Progenitor cell of endocrine pancreas (in vitro differentiated cells): ENCODE data around the gene ZFP30. TPM values are rescaled to one million over a fixed set of nuclear protein-coding genes. Genes with fewer than 3 reads are reported as not detected.

ENCODE experiments used
- DNase-seq: peaks from one replicate; pipeline ENCODE4 v3.0.0; 2021; ENCODE audit warnings: low spot score; ENCODE audit not compliant: unreplicated experiment
- H3K27ac Mint-ChIP-seq: 2 replicates; pipeline ENCODE4 v1.8.0; 2021; ENCODE audit warnings: mild to moderate bottlenecking, moderate library complexity, mixed read lengths
- H3K27me3 Mint-ChIP-seq: 2 replicates; pipeline ENCODE4 v1.8.0; 2021; ENCODE audit warnings: mixed read lengths
- H3K36me3 Mint-ChIP-seq: 2 replicates; pipeline ENCODE4 v1.8.0; 2022; ENCODE audit warnings: mixed read lengths; ENCODE audit not compliant: insufficient read depth
- H3K4me1 Mint-ChIP-seq: 2 replicates; pipeline ENCODE4 v1.8.0; 2021; ENCODE audit warnings: low read depth, mixed read lengths
- H3K4me3 Mint-ChIP-seq: 2 replicates; pipeline ENCODE4 v1.8.0; 2021; ENCODE audit warnings: low read depth, mild to moderate bottlenecking, moderate library complexity, mixed read lengths
- H3K9me3 Mint-ChIP-seq: 2 replicates; pipeline ENCODE4 v1.8.0; 2021; ENCODE audit warnings: low read depth, mixed read lengths
- CTCF ChIP-seq: fragments of 200-600 bp; sonication (generic); IDR thresholded peaks from one replicate; pipeline ENCODE4 v1.5.0; 2021; ENCODE audit warnings: antibody characterized with exemption, mild to moderate bottlenecking; ENCODE audit not compliant: unreplicated experiment
- total RNA-seq: library from RNA; stranded (reverse); gene quantifications from 2 replicates; pipeline ENCODE4 v1.2.1, GENCODE V29; 2021

ZFP30 gene
- total RNA-seq, 1 donor from 2014 or later: 32.0 TPM

DNA sequence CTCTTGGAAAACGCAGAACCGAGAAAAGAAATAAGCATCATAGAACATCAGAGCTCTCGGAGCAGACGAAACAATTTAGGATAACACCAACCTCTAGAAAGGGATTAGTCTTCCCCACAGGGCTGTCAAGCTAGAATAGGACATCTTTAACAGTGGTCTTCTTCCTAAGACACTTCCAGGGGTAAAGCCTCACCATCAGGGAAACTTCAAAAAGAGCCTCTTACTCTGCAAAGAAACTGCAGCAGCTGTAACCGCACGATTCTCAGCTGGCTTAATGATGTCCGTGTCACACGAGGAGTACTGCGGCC is 61.3 kb downstream of the ZFP30 start:
- Mint-ChIP-seq H3K4me3 (peak overlapping the region; percentile 90), H3K27ac (peak overlapping the region; percentile 100), H3K36me3 (peaks cover 18% of the 10 kb centered on the region), H3K4me1 (peaks cover 13% of the 10 kb centered on the region), H3K9me3 (peaks cover 11% of the 10 kb centered on the region), H3K27me3 (peaks cover 6% of the 10 kb centered on the region)
- DNase-seq: no peak
- no peak for TF ChIP-seq CTCF

- H3K36me3 Mint-ChIP-seq: peaks cover 63% of the 10 kb centered on the region
- no peak for DNase-seq
- no peak overlapping the region for H3K27ac Mint-ChIP-seq
- TF ChIP-seq CTCF: no peak
- H3K4me3 Mint-ChIP-seq: no peak overlapping the region
- no peaks in the 10 kb centered on the region for H3K27me3 Mint-ChIP-seq
- no peaks in the 10 kb centered on the region for H3K4me1 Mint-ChIP-seq
- peaks cover 45% of the 10 kb centered on the region for H3K9me3 Mint-ChIP-seq
Measured at GRCh38 chr19:37583340-37583739, 71.9 kb downstream of the ZFP30 start.

GRCh38 chr19:37572203-37572602 is 83.1 kb downstream of the ZFP30 start:
- no peak overlapping the region for H3K4me3 Mint-ChIP-seq
- peaks cover 57% of the 10 kb centered on the region for H3K9me3 Mint-ChIP-seq
- no peak for TF ChIP-seq CTCF
- H3K36me3 Mint-ChIP-seq: peaks cover 60% of the 10 kb centered on the region
- no peak for DNase-seq
- no peaks in the 10 kb centered on the region for H3K27me3 Mint-ChIP-seq
- H3K4me1 Mint-ChIP-seq: no peaks in the 10 kb centered on the region
- H3K27ac Mint-ChIP-seq: no peak overlapping the region

GRCh38 chr19:37565370-37565669 is 89.9 kb downstream of the ZFP30 start:
- H3K4me1 Mint-ChIP-seq: no peaks in the 10 kb centered on the region
- no peak for TF ChIP-seq CTCF
- H3K4me3 Mint-ChIP-seq: no peak overlapping the region
- no peak for DNase-seq
- peaks cover 84% of the 10 kb centered on the region for H3K36me3 Mint-ChIP-seq
- H3K9me3 Mint-ChIP-seq: peaks cover 66% of the 10 kb centered on the region
- H3K27me3 Mint-ChIP-seq: no peaks in the 10 kb centered on the region
- H3K27ac Mint-ChIP-seq: no peak overlapping the region

- Mint-ChIP-seq H3K4me3 (no peak overlapping the region), H3K27me3 (no peaks in the 10 kb centered on the region), H3K27ac (no peak overlapping the region), H3K4me1 (no peaks in the 10 kb centered on the region), H3K36me3 (peaks cover 79% of the 10 kb centered on the region), H3K9me3 (peaks cover 62% of the 10 kb centered on the region)
- no peak for DNase-seq
- no peak for TF ChIP-seq CTCF
Measured at GRCh38 chr19:37564624-37565369, 90.5 kb downstream of the ZFP30 start.

Other genes with a start within 250 kb of the ZFP30 start
- 7.6 and 8.5 TPM in 2 replicates for gene ZNF569, start 188.0 kb downstream of the ZFP30 start, total RNA-seq
- 11.7 and 12.6 TPM in 2 replicates for gene ZNF570, start 186.1 kb downstream of the ZFP30 start, total RNA-seq
- 24.8 and 30.9 TPM in 2 replicates for gene ZNF793, start 148.5 kb downstream of the ZFP30 start, total RNA-seq
- gene ZNF571, start 60.7 kb downstream of the ZFP30 start, total RNA-seq: 8.5 and 11.2 TPM in 2 replicates
- 0.79 and 0.98 TPM in 2 replicates for gene ZNF540, start 60.6 kb downstream of the ZFP30 start, total RNA-seq
- 22.7 and 28.9 TPM in 2 replicates for gene ZNF607, start 64.3 kb upstream of the ZFP30 start, total RNA-seq
- 12.7 and 17.1 TPM in 2 replicates for gene ZNF573, start 124.1 kb upstream of the ZFP30 start, total RNA-seq